ENCODE measurements around the gene PER3. TPM values are rescaled to one million over a fixed set of nuclear protein-coding genes. Genes with fewer than 3 reads are reported as not detected.

PER3 gene
- total and polyA plus RNA-seq, 9 of the 15 experiments (the other 6 are each of a cell fraction or from before 2014, with no cell fraction given) = 11.9 to 22.5 (median 14.6) TPM

- TF ChIP-seq REST (IDR thresholded peaks at IDR 0.05; ENCODE audit: borderline replicate concordance) (peak; percentile 70; the same call in 1 of the 2 replicates), REST (CRISPR knock-in tag; IDR thresholded peaks at IDR 0.05; ENCODE audit: low read depth) (no peak), RAD21 (CRISPR knock-in tag; conservative IDR thresholded peaks at IDR 0.05 in 1 of 2, IDR thresholded peaks at IDR 0.05 in 1 of 2) (peak; percentile 66 to 81), SETDB1 (IDR thresholded peaks at IDR 0.05; ENCODE audit: low read length) (no peak), NCOA1 (IDR thresholded peaks at IDR 0.05; ENCODE audit: low read depth) (no peak), ZKSCAN1 (IDR thresholded peaks at IDR 0.05; ENCODE audit: low read depth, low read length) (no peak)
- TF ChIP-seq, protein P1, sequence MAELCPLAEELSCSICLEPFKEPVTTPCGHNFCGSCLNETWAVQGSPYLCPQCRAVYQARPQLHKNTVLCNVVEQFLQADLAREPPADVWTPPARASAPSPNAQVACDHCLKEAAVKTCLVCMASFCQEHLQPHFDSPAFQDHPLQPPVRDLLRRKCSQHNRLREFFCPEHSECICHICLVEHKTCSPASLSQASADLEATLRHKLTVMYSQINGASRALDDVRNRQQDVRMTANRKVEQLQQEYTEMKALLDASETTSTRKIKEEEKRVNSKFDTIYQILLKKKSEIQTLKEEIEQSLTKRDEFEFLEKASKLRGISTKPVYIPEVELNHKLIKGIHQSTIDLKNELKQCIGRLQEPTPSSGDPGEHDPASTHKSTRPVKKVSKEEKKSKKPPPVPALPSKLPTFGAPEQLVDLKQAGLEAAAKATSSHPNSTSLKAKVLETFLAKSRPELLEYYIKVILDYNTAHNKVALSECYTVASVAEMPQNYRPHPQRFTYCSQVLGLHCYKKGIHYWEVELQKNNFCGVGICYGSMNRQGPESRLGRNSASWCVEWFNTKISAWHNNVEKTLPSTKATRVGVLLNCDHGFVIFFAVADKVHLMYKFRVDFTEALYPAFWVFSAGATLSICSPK (IDR thresholded peaks at IDR 0.05; ENCODE audit: borderline replicate concordance) = no peak
- TF ChIP-seq, protein P2, sequence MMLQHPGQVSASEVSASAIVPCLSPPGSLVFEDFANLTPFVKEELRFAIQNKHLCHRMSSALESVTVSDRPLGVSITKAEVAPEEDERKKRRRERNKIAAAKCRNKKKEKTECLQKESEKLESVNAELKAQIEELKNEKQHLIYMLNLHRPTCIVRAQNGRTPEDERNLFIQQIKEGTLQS (IDR thresholded peaks at IDR 0.05) = no peak
- TF ChIP-seq, protein P2 (CRISPR knock-in tag; conservative IDR thresholded peaks at IDR 0.05) = no peak
- TF ChIP-seq, protein P3, sequence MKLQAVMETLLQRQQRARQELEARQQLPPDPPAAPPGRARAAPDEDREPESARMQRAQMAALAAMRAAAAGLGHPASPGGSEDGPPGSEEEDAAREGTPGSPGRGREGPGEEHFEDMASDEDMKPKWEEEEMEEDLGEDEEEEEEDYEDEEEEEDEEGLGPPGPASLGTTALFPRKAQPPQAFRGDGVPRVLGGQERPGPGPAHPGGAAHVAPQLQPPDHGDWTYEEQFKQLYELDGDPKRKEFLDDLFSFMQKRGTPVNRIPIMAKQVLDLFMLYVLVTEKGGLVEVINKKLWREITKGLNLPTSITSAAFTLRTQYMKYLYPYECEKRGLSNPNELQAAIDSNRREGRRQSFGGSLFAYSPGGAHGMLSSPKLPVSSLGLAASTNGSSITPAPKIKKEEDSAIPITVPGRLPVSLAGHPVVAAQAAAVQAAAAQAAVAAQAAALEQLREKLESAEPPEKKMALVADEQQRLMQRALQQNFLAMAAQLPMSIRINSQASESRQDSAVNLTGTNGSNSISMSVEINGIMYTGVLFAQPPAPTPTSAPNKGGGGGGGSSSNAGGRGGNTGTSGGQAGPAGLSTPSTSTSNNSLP (IDR thresholded peaks at IDR 0.05; ENCODE audit: borderline replicate concordance, low read depth, low read length) = no peak
- TF ChIP-seq, protein P4, sequence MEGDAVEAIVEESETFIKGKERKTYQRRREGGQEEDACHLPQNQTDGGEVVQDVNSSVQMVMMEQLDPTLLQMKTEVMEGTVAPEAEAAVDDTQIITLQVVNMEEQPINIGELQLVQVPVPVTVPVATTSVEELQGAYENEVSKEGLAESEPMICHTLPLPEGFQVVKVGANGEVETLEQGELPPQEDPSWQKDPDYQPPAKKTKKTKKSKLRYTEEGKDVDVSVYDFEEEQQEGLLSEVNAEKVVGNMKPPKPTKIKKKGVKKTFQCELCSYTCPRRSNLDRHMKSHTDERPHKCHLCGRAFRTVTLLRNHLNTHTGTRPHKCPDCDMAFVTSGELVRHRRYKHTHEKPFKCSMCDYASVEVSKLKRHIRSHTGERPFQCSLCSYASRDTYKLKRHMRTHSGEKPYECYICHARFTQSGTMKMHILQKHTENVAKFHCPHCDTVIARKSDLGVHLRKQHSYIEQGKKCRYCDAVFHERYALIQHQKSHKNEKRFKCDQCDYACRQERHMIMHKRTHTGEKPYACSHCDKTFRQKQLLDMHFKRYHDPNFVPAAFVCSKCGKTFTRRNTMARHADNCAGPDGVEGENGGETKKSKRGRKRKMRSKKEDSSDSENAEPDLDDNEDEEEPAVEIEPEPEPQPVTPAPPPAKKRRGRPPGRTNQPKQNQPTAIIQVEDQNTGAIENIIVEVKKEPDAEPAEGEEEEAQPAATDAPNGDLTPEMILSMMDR (IDR thresholded peaks at IDR 0.05 in 2 of 3, conservative IDR thresholded peaks at IDR 0.05 in 1 of 3; ENCODE audit: insufficient read depth in 2 of 3, low read depth in 1 of 3, low read length in 3 of 3) = peak; percentile 48 to 84 (median 57); a peak in 5 of 6 replicates
These were observed 24.3 kb downstream of the PER3 start (continued) for GRCh38 chr1:7808253-7808844.

Data from K562 (cell line).